Measurements from ENCODE around the gene SLC27A4. TPM values are rescaled to one million over a fixed set of nuclear protein-coding genes. Genes with fewer than 3 reads are reported as not detected.
A peak's percentile ranks its signal among the peaks of the same experiment; 100 is the strongest.

Gene SLC27A4
- total and polyA plus RNA-seq, 2 of the 13 experiments (the other 11 are each of a cell fraction or from before 2014, with no cell fraction given), result 10.6 to 18.8 TPM

DNA sequence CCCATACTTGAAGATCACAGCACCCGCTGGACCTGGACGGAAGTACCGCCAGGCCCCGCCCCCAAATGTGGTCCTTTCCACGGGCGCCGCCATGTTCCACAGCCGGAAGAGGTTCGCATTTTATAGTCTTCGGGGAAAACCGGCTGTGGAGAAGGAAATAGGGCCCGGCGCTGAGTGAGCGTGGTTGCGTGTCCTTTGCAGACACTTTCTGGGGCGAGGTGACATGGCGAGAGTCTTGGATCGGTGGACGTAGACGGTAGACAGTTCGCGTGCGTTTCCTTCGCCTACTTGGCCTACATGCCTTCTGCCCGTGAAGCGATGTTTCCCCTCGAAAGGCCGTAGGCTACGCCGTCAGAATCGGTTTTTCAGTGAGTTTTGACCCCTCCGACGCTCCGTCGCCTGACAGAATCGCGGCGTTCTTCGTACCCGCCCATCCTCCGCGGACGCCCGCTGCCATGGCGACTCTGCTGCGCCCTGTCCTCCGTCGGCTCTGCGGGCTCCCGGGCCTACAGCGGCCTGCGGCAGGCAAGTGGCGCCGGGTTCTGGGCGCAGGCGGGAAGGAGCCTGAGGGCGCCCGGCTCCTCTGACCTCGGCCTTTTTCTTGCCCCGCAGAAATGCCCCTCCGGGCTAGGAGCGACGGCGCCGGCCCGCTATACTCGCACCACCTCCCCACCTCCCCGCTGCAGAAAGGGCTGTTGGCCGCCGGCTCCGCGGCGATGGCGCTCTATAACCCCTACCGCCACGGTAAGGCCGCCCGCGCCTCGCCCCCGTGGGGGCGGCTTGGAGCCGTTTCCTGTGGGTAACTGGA, 17.7 kb upstream of the SLC27A4 start, which contains the start of the genes COQ4 and TRUB2 (continued):
- TF ChIP-seq, protein P1, sequence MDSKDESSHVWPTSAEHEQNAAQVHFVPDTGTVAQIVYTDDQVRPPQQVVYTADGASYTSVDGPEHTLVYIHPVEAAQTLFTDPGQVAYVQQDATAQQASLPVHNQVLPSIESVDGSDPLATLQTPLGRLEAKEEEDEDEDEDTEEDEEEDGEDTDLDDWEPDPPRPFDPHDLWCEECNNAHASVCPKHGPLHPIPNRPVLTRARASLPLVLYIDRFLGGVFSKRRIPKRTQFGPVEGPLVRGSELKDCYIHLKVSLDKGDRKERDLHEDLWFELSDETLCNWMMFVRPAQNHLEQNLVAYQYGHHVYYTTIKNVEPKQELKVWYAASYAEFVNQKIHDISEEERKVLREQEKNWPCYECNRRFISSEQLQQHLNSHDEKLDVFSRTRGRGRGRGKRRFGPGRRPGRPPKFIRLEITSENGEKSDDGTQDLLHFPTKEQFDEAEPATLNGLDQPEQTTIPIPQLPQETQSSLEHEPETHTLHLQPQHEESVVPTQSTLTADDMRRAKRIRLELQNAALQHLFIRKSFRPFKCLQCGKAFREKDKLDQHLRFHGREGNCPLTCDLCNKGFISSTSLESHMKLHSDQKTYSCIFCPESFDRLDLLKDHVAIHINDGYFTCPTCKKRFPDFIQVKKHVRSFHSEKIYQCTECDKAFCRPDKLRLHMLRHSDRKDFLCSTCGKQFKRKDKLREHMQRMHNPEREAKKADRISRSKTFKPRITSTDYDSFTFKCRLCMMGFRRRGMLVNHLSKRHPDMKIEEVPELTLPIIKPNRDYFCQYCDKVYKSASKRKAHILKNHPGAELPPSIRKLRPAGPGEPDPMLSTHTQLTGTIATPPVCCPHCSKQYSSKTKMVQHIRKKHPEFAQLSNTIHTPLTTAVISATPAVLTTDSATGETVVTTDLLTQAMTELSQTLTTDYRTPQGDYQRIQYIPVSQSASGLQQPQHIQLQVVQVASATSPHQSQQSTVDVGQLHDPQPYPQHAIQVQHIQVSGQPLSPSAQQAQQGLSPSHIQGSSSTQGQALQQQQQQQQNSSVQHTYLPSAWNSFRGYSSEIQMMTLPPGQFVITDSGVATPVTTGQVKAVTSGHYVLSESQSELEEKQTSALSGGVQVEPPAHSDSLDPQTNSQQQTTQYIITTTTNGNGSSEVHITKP (CRISPR knock-in tag; IDR thresholded peaks at IDR 0.05; ENCODE audit: low read depth), result no peak; the same call in 1 of the 2 replicates
- TF ChIP-seq GZF1 (CRISPR knock-in tag; IDR thresholded peaks at IDR 0.05), result 0 out of 2 replicates have a peak, but pooled peaks have one; percentile 25
- peak; percentile 73 for TF ChIP-seq ERF (CRISPR knock-in tag; IDR thresholded peaks at IDR 0.05)
- no peak for TF ChIP-seq ZNF235 (CRISPR knock-in tag; IDR thresholded peaks at IDR 0.05; ENCODE audit: borderline replicate concordance)
- TF ChIP-seq ZNF160 (CRISPR knock-in tag; IDR thresholded peaks at IDR 0.05), result peak; percentile 82; the same call in 1 of the 2 replicates
- TF ChIP-seq, protein P2, sequence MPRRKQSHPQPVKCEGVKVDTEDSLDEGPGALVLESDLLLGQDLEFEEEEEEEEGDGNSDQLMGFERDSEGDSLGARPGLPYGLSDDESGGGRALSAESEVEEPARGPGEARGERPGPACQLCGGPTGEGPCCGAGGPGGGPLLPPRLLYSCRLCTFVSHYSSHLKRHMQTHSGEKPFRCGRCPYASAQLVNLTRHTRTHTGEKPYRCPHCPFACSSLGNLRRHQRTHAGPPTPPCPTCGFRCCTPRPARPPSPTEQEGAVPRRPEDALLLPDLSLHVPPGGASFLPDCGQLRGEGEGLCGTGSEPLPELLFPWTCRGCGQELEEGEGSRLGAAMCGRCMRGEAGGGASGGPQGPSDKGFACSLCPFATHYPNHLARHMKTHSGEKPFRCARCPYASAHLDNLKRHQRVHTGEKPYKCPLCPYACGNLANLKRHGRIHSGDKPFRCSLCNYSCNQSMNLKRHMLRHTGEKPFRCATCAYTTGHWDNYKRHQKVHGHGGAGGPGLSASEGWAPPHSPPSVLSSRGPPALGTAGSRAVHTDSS (CRISPR knock-in tag; conservative IDR thresholded peaks at IDR 0.05), result 0 out of 2 replicates have a peak, but pooled peaks have one; percentile 15
- TF ChIP-seq ZNF274 (CRISPR knock-in tag; IDR thresholded peaks at IDR 0.05), result peak; percentile 74
- no peak for TF ChIP-seq ZNF746 (CRISPR knock-in tag; IDR thresholded peaks at IDR 0.05)
- TF ChIP-seq IKZF1 (IDR thresholded peaks at IDR 0.05), result no peak
- no peak for TF ChIP-seq CHD4 (IDR thresholded peaks at IDR 0.05; ENCODE audit: borderline replicate concordance, low read length)
- no peak for TF ChIP-seq NBN (conservative IDR thresholded peaks at IDR 0.05)
- no peak for TF ChIP-seq FOXP1 (IDR thresholded peaks at IDR 0.05)
- TF ChIP-seq FOXP1 (CRISPR knock-in tag; IDR thresholded peaks at IDR 0.05), result no peak
- TF ChIP-seq, protein P3, sequence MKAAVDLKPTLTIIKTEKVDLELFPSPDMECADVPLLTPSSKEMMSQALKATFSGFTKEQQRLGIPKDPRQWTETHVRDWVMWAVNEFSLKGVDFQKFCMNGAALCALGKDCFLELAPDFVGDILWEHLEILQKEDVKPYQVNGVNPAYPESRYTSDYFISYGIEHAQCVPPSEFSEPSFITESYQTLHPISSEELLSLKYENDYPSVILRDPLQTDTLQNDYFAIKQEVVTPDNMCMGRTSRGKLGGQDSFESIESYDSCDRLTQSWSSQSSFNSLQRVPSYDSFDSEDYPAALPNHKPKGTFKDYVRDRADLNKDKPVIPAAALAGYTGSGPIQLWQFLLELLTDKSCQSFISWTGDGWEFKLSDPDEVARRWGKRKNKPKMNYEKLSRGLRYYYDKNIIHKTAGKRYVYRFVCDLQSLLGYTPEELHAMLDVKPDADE (CRISPR knock-in tag; IDR thresholded peaks at IDR 0.05), result no peak
- no peak for TF ChIP-seq PCBP2 (optimal IDR thresholded peaks at IDR 0.05; ENCODE audit: low read depth, low read length, poor library complexity, severe bottlenecking)
- no peak for TF ChIP-seq EHMT2 (IDR thresholded peaks at IDR 0.05; ENCODE audit: borderline replicate concordance, low read depth, low read length)
- TF ChIP-seq, protein P4, sequence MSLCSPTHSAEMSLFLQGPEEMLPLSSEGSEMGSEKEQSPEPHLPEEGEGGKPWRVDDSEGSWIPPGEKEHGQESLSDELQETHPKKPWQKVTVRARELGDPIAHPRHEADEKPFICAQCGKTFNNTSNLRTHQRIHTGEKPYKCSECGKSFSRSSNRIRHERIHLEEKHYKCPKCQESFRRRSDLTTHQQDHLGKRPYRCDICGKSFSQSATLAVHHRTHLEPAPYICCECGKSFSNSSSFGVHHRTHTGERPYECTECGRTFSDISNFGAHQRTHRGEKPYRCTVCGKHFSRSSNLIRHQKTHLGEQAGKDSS (CRISPR knock-in tag; IDR thresholded peaks at IDR 0.05; ENCODE audit: borderline replicate concordance, low read depth), result peak; percentile 79; the same call in 1 of the 2 replicates
- peak; percentile 72; the same call in 1 of the 2 replicates for TF ChIP-seq HOXD1 (CRISPR knock-in tag; IDR thresholded peaks at IDR 0.05)
- TF ChIP-seq, protein P5, sequence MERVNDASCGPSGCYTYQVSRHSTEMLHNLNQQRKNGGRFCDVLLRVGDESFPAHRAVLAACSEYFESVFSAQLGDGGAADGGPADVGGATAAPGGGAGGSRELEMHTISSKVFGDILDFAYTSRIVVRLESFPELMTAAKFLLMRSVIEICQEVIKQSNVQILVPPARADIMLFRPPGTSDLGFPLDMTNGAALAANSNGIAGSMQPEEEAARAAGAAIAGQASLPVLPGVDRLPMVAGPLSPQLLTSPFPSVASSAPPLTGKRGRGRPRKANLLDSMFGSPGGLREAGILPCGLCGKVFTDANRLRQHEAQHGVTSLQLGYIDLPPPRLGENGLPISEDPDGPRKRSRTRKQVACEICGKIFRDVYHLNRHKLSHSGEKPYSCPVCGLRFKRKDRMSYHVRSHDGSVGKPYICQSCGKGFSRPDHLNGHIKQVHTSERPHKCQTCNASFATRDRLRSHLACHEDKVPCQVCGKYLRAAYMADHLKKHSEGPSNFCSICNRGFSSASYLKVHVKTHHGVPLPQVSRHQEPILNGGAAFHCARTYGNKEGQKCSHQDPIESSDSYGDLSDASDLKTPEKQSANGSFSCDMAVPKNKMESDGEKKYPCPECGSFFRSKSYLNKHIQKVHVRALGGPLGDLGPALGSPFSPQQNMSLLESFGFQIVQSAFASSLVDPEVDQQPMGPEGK (CRISPR knock-in tag; IDR thresholded peaks at IDR 0.05), result peak; percentile 36; the same call in 1 of the 2 replicates
- peak; percentile 77 for TF ChIP-seq BRD4 (CRISPR knock-in tag; IDR thresholded peaks at IDR 0.05)
- TF ChIP-seq EED (CRISPR knock-in tag; IDR thresholded peaks at IDR 0.05), result peak; percentile 93
